GM21576 (cell line): ENCODE results near the gene MORF4L1.
A peak's percentile ranks its signal among the peaks of the same experiment; 100 is the strongest.
"Not testable (repeated sequence)": the region's sequence is repeated elsewhere in the genome, so short reads cannot be mapped to it uniquely, and the experiment has no call there.

Experiments used
- ATAC-seq: cut with Tn5 transposase; IDR thresholded peaks from one replicate; pipeline ENCODE4 v1.9.1; 2021; ENCODE audit warnings: mild to moderate bottlenecking, moderate library complexity; ENCODE audit not compliant: unreplicated experiment

The MORF4L1 gene, protein sequence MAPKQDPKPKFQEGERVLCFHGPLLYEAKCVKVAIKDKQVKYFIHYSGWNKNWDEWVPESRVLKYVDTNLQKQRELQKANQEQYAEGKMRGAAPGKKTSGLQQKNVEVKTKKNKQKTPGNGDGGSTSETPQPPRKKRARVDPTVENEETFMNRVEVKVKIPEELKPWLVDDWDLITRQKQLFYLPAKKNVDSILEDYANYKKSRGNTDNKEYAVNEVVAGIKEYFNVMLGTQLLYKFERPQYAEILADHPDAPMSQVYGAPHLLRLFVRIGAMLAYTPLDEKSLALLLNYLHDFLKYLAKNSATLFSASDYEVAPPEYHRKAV

DNA sequence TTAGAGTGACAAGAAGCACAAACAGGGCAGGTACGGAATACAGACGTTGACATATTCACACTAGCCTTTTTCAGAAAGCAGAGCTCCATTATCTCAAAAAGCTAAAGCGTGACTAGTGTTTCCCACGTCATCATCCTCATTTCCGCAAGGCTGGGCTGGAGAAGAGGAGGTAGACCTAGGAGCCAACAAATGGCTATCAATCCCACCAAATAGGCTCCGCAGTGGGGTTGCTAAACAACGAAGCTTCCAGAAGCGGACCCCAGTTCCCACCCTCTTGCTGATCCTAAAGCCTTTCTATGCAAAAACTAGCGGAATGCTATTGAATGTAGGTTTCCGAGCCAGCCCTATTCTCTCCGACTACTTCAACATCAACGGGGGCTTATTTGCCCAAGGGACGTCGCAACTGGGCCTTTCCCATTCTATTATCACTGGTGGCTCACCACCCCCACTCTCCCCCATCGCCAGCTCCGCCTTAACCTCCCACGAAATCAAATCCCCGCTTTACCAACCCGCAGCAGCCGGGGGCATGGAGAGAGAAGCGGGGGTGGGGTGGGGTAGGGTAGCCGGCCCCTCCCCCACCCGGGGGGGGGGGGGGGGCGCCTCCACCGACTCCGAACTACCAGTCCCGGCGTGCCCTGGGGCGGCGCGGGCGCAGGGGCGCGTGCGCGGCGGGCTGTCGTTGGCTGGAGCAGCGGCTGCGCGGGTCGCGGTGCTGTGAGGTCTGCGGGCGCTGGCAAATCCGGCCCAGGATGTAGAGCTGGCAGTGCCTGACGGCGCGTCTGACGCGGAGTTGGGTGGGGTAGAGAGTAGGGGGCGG, at the start of gene MORF4L1:
Gene MORF4L1, plus strand, starts transcription at position 736 of the 817 bp plus-strand sequence. CDS start 128 bp downstream, outside the sequence.
- ATAC-seq, result peak; percentile 73

DNA sequence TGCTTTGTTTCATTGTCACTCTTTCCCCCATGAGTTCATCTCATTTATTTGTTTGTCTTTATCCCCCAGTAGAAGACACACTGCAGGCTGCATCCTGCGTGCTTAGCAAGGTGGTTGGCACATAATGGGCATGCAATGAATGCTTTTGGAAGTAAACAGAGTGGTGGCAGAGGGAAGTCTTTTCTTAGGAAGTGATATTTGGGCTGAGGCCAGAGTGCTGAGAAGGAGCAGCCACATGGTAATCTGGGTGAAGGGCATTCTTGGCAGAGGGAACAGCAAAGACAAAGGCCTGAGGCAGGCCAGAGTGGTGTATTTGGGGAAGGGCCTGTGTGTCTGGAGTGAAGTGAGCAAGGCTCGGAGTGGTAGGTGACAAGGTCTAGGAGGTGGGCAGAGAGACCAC, 43.8 kb upstream of the MORF4L1 start:
- no peak for ATAC-seq

DNA sequence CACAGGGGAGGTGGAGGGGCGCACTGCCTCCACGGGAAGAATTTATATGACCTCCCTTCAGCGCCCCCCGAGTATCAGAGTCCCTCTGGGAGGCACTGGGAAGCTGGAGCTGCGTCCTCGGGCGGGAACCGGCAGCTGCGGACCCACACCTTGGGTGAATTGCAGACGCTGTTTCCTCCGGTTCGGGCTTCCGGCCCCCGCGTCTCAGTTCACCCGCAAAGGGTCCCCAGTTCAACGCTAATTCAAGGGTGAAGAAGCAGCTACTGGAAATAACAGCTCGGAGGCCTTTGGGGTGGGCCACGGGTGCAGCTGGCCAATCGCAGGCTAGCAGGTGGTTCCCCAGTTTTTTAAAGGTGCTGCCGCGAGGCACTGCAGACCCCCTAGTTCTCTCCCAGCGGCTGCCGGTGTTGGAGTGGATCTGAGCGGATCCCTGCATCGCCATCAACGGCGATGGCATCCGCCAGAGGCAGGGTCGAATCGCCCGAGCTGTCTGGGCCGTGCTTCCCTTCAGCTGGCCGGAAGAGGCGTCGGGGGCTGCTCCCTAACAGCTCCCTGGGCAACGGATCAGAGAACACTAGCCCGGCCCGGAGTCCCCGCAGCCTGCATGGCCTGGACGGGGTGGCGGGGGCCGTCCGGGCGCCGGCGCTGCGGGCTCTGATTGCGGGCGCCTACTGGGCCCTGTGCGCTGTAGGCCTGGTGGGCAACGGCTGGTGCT, 42.0 kb upstream of the MORF4L1 start:
- no peak for ATAC-seq

GRCh38 chr15:78831229-78832207, 41.2 kb upstream of the MORF4L1 start:
- ATAC-seq, result no peak

DNA sequence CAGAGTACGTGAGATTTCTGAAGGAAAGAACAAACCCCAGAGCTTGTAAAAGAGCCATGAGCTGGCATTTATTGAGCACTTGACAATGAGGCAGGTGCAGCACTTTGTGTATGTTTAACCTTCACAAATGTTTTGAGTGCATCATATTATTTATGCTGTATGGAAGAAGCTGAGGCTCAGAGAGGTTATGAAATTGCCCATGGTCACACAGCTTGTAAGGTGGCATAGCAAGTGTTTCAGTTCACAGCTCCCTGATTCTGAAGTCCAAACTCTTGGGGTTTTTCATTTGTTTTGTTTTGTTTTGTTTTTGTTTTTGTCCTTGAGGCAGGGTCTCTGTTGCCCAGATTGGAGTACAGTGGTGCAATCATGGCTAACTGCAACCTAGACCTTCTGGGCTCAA, 36.4 kb upstream of the MORF4L1 start:
- no peak for ATAC-seq

DNA sequence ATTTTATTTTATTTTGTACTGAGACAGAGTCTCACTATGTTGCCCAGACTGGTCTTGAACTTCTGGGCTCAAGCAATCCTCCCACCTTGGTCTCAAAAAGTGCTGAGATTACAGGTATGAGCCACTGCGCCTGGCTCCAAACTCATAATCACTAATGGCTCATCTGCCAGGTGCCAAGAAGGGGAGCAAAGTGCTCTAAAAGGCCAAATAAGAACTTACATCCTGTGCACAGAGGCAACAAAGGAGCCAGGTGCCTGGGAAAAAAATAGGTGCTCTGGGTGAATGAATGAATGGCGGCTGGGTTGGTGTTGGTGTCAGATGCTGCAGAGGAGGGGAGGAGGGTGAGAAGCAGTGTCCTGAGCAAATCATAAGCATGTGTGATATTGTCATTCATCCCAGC, 35.6 kb upstream of the MORF4L1 start:
- no peak for ATAC-seq

DNA sequence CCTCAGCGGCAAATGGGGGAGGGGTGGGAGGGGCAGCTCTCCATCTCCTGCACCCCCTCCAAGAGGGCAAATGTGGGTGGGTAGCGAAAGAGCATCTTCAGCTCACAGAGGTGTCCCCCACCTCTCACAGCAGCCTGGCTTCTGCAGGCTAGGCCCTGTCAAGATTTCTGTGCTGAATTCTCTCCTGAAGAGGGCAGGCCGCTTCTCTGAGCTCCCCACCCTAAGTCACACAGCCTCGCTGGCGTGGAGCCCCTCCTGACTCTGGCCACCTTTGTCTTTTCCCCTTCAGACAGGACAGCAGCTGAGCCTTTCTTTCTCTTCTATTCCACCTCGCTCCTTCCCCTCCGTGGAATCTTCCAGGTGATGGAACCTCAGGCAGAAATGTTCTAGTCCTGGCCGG, 35.1 kb upstream of the MORF4L1 start:
- no peak for ATAC-seq

DNA sequence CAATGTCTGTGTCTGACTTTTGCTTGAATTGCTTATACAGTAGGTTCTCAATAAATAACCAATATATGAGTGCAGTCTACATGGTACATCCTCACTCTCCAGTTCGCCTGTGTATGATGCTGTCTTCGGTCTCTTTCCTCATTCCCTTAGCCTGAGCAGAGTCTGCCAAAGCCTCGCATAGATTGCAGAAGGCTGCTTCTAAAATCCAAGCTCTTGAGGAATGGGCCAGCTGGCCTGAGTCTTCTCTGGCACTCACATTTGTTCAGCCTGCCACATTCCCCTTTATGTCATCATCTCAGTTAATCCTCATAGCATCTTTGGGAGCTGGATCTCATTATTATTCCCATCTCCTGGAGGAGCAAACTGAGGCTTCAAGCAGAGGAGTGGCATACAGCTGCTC, 34.2 kb upstream of the MORF4L1 start:
- ATAC-seq, result no peak

GRCh38 chr15:78839151-78839550, 33.5 kb upstream of the MORF4L1 start:
- ATAC-seq, result not testable (repeated sequence)

DNA sequence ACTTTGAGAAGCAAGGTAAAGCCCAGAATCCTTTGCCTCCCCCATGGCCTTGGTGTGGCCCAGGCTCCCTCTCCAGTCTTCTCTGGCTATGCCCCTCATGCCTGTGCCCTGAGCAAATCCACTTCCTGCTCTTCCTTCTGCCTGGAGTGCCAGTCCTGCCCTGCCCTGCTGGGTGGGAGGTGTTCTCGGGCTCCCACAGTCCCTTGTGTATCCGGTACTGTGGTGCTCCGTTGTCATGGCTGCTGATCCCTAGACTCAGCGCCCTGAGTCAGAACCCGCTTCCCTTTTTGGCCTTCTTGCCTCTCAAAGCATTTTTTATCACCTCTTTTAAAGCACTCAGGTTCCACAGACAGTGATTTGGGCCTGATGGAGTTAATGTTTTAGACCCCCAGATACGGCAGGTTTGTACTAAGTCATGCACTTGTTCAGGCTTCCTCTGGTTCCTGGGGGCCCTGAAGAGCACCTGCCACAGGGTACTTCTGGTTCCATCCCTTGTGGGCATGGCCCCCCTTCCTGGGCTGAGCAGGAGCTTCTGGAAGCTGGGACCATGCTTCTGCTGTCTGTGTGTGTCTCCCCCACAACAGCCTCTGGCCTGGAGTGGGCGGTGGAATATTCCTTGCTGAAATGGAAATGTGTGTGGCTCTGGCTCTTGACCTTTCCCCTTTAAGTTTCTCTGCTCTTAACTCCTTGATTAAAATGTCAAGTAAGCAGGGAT, 31.9 kb upstream of the MORF4L1 start:
- no peak for ATAC-seq

- no peak for ATAC-seq
Observed at GRCh38 chr15:78841376-78841706, 31.3 kb upstream of the MORF4L1 start.

- ATAC-seq, result no peak
Observed at GRCh38 chr15:78841891-78842290, 30.8 kb upstream of the MORF4L1 start.

DNA sequence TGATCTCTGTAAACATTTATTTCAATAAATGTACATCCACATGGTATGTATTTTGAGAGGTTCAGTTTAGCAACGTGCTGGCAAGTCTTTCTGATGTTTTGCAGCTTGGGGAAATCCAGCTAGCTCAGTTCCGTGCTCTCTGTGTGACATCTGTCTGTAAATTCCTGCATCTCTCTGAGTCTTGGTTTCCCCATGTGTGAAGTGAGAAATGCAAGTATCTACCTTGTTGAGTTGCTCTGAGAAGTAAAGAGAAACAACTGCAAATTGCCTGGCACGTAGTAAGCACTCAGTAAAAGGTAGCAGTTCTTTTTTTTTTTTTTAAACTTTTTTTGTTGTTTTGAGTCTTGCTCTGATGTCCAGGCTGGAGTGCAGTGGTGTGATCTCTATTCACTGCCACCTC, 30.2 kb upstream of the MORF4L1 start:
- ATAC-seq, result peak; percentile 53

GRCh38 chr15:78846906-78847305, 25.8 kb upstream of the MORF4L1 start:
- not testable (repeated sequence) for ATAC-seq

- not testable (repeated sequence) for ATAC-seq
Observed at GRCh38 chr15:78847387-78847906, 25.2 kb upstream of the MORF4L1 start.

DNA sequence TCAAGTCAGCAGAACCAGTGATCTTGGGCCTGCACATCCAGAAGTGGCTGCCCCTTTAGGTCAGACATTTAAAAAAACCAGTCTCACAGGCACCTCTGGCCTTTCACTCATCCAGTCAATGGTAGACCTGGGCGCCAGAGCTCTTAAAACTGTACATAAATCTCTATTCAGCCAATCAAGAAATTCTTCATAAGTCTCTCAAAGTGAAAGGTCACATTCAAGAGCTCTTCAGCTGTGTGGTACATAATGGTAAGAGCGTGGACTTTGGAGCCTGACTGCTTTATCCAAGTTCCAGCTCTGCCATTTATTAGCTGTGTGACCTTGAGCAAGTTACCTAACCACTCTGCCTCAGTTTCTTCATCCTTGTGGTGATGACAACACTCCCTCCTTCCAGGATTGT, 22.3 kb upstream of the MORF4L1 start:
- no peak for ATAC-seq

DNA sequence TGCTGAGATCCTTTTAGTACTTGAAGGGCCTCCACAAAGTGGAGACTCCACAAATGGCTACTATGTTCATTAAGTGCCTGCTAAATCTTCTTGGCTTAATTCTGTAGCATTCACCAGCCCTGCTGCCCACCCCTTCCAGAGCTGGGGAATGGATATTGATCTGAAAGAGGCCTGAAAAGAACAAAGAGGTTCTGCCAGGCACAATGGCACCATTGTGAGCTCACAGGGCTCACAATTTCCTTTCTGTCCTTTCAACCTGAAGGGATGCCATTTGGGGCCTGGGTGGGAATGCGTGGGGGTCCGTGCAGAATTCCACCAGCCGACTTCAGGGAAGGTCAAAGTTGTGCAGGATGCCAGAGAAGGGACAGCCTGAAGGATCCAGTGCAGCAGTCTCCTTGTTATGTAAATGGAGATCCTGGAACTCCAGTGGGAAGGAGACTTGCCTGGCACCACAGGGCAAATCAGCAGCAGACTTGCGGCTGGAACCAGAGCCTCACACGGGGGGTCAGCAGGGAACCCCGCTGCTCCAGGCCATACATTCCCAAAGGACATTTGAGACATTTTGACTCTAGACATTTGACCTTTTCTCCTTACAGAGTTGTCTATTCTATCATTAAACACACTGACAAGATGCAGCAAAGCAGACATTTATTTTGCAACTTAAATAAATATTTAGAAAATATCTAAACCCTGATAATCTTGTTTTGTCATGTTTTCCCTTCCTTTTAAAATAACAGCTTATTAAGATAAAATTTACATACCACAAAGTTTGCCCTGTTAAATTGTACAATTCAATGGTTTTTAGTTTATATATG, 21.5 kb upstream of the MORF4L1 start:
- no peak for ATAC-seq

- no peak for ATAC-seq
Observed at GRCh38 chr15:78853500-78853899, 19.2 kb upstream of the MORF4L1 start.
